ENCODE data around the gene NGFR.

GRCh38 chr17:49505854-49506253, 10.8 kb downstream of the NGFR start:
- TF ChIP-seq JUN (CRISPR knock-in tag; IDR thresholded peaks at IDR 0.05) (no peak), MAX (CRISPR knock-in tag; IDR thresholded peaks at IDR 0.05) (no peak), ATF3 (CRISPR knock-in tag; conservative IDR thresholded peaks at IDR 0.05) (no peak), NFATC4 (CRISPR knock-in tag; IDR thresholded peaks at IDR 0.05) (no peak), ZNF317 (CRISPR knock-in tag; IDR thresholded peaks at IDR 0.05; ENCODE audit: borderline replicate concordance, low read depth) (no peak), PRDM15 (CRISPR knock-in tag; IDR thresholded peaks at IDR 0.05) (no peak)
- TF ChIP-seq, protein P1, sequence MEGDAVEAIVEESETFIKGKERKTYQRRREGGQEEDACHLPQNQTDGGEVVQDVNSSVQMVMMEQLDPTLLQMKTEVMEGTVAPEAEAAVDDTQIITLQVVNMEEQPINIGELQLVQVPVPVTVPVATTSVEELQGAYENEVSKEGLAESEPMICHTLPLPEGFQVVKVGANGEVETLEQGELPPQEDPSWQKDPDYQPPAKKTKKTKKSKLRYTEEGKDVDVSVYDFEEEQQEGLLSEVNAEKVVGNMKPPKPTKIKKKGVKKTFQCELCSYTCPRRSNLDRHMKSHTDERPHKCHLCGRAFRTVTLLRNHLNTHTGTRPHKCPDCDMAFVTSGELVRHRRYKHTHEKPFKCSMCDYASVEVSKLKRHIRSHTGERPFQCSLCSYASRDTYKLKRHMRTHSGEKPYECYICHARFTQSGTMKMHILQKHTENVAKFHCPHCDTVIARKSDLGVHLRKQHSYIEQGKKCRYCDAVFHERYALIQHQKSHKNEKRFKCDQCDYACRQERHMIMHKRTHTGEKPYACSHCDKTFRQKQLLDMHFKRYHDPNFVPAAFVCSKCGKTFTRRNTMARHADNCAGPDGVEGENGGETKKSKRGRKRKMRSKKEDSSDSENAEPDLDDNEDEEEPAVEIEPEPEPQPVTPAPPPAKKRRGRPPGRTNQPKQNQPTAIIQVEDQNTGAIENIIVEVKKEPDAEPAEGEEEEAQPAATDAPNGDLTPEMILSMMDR (IDR thresholded peaks at IDR 0.05): no peak
- TF ChIP-seq, protein P2, sequence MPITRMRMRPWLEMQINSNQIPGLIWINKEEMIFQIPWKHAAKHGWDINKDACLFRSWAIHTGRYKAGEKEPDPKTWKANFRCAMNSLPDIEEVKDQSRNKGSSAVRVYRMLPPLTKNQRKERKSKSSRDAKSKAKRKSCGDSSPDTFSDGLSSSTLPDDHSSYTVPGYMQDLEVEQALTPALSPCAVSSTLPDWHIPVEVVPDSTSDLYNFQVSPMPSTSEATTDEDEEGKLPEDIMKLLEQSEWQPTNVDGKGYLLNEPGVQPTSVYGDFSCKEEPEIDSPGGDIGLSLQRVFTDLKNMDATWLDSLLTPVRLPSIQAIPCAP (CRISPR knock-in tag; IDR thresholded peaks at IDR 0.05): no peak
- TF ChIP-seq, protein P3, sequence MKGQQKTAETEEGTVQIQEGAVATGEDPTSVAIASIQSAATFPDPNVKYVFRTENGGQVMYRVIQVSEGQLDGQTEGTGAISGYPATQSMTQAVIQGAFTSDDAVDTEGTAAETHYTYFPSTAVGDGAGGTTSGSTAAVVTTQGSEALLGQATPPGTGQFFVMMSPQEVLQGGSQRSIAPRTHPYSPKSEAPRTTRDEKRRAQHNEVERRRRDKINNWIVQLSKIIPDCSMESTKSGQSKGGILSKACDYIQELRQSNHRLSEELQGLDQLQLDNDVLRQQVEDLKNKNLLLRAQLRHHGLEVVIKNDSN (CRISPR knock-in tag; IDR thresholded peaks at IDR 0.05): no peak
- TF ChIP-seq, protein P4, sequence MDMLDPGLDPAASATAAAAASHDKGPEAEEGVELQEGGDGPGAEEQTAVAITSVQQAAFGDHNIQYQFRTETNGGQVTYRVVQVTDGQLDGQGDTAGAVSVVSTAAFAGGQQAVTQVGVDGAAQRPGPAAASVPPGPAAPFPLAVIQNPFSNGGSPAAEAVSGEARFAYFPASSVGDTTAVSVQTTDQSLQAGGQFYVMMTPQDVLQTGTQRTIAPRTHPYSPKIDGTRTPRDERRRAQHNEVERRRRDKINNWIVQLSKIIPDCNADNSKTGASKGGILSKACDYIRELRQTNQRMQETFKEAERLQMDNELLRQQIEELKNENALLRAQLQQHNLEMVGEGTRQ (CRISPR knock-in tag; IDR thresholded peaks at IDR 0.05): no peak
- TF ChIP-seq, protein P5, sequence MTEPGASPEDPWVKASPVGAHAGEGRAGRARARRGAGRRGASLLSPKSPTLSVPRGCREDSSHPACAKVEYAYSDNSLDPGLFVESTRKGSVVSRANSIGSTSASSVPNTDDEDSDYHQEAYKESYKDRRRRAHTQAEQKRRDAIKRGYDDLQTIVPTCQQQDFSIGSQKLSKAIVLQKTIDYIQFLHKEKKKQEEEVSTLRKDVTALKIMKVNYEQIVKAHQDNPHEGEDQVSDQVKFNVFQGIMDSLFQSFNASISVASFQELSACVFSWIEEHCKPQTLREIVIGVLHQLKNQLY (CRISPR knock-in tag; IDR thresholded peaks at IDR 0.05): no peak

Data from WTC11 (cell line).